Activated naive CD8-positive, alpha-beta T cell treated with anti-CD3 and anti-CD28 coated beads, Interleukin-2, amount 50 U/mL, for 16 hours (primary cell): ENCODE results near the gene TRIM46.

Source experiments
- DNase-seq: peaks from one replicate; pipeline ENCODE4 v3.0.0-alpha.2; 2020; ENCODE audit warnings: low read depth, low spot score

Gene TRIM46, protein sequence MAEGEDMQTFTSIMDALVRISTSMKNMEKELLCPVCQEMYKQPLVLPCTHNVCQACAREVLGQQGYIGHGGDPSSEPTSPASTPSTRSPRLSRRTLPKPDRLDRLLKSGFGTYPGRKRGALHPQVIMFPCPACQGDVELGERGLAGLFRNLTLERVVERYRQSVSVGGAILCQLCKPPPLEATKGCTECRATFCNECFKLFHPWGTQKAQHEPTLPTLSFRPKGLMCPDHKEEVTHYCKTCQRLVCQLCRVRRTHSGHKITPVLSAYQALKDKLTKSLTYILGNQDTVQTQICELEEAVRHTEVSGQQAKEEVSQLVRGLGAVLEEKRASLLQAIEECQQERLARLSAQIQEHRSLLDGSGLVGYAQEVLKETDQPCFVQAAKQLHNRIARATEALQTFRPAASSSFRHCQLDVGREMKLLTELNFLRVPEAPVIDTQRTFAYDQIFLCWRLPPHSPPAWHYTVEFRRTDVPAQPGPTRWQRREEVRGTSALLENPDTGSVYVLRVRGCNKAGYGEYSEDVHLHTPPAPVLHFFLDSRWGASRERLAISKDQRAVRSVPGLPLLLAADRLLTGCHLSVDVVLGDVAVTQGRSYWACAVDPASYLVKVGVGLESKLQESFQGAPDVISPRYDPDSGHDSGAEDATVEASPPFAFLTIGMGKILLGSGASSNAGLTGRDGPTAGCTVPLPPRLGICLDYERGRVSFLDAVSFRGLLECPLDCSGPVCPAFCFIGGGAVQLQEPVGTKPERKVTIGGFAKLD

DNA sequence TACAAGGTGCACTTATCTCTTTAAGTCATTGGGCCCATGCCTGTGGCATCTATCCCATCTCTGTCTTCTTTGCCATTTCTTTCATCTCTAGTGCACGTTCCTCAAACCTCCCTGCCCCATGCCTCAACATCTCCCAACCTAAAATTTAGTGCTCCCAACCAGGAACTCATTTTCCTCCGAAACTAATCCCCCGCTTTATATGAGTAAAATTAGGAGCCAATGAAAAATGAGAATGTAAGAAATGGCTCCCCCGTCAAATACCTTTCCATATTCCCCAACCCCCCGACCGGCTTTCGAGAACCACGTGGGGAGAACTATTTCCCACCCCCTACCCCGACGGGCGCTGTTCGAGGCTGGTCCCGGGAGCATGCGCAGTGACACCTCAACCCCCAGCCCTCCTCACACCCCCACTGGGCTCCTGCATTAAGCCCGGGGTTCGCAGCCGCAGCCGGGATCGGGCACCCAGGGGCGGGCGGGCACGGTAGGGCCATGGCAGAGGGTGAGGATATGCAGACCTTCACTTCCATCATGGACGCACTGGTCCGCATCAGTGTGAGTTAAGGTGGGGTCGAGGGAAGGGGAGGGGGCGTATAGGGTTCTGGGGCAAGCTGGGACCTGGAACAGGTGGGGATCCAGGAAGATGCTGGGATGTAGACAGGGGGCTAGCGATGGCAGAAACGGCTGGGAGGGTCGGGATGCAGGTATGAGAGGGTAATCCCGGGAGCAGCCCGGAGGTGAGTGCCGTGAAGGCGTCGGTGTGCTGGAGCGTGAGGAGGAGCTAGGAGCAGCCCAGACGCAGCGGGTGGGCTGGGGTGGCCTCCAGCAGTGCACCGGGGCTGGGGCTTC lies at the start of gene TRIM46:
TRIM46 (plus strand) TSS at position 372 of the 846 bp plus-strand sequence; CDS start at position 490, 118 bp downstream.
- no peak for DNase-seq

DNA sequence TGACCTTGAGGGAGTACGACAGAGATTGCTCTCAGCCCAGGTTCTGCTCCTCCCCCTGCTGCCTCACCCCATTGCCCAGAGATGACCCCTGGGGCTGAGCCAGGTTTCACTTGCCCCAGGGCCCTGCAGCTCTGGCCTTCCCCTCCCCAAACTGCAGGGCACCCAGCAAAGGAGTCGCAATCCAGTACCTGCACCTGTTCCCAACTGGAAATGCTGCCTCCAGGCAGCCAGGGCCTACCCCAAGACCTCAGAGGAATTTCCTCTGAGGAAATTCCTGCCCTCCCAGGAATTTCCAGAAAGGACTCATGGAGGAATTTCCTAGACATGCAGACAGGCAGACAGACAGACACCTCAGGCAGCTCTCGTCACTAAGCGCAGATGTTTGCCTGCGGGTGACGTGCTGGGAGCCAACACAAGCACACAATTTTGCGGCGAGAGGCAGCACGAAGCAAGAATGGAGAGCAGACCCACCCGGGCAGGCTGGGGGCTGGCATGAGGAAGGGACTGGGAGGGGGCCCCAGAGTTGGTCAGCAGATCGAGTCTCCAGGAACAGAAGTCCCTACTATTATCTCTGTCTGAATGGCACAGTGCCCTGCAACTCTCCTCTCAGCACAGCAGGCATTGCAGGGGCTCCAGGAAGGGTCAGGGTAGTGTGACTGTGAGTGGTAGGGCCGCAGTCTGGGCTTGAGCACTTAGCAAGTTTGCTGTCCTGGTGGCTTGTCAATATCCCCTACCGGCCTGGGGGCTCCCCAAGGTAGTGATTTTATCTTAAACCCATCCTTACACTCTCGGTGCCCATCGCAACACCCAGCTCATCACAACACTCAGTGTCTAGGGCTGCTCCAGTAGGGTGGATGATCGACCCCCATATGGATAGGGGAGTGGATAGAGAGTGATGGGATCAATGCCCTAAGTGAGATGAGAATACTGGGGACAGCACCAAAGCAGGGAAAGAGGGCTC lies 48.9 kb upstream of the TRIM46 start:
- no peak for DNase-seq

DNA sequence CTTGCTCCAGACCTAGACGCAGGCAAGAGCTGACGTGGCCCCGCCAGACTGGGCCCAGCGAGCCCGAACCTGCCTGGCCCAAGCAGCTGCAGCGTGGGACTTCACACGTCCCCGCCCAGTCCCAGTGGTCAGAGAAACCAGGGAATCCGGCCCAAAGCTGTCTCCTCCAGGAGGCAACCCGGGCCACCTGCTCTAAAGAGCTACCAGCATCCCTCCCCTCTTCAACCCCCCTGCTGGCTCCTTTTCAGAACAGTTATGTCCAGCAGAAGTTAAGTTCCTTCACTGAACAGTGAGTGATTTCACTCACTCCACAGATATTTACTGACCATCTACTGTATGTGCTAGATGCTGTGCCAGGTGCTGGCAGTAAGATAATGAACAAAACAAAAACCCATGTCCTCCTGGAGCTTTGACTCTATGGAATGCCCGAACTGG lies 48.1 kb upstream of the TRIM46 start:
- no peak for DNase-seq

DNA sequence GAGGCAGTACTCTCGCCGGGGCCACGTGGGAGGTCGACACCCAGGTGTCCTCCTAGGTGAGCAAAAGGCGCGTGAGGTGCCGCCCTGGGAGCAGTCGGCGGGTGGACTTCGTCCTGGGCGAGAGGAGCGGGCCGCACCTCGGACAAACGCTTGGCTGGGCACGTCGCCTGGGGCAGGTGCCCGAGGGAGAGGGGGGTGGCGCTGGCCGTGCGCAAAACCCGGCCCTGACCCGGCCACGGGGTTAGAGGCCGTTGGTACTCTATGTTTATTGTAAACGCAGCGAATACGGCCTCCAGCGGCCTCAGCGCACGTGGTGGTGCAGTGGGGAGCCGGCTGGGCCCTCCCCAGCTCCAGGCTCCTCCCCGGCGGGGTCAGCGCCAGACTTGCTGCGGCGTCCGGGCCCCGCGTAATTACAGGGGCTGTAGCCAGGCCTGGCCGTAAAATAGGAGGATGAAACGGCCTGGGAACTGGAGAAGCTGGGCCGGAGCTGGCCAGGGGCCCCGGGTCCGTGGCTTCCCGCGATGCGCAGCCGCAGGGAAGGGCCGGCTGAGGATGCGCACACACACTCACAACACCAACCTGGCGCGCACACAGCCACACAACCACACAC lies 47.6 kb upstream of the TRIM46 start:
- no peak for DNase-seq

DNA sequence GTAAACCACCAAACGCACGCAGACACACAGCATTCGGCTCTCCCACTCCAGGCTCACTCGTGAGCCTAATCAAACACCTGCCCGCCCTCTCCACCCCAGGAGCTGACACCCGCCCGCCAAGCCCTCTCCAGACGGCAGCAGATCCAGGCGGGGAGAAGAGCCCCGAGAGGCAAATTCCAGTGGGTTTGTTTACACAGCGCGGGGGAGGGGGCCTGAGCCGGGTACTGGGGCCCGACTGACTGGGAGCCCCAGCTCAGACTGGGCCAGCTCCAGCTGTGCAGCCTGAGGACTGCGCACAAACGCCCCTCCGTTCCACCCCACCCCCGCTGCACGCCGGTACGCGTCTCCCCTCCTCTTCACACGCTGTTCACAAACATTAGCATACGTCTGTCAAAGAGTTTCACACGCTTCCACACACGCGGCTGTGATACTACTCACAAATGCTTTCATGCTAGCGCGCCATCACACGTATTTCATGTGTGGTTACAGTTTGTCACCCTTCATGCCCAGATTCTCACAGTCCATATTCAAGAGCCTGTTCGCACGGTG lies 47.0 kb upstream of the TRIM46 start:
- DNase-seq: no peak

DNA sequence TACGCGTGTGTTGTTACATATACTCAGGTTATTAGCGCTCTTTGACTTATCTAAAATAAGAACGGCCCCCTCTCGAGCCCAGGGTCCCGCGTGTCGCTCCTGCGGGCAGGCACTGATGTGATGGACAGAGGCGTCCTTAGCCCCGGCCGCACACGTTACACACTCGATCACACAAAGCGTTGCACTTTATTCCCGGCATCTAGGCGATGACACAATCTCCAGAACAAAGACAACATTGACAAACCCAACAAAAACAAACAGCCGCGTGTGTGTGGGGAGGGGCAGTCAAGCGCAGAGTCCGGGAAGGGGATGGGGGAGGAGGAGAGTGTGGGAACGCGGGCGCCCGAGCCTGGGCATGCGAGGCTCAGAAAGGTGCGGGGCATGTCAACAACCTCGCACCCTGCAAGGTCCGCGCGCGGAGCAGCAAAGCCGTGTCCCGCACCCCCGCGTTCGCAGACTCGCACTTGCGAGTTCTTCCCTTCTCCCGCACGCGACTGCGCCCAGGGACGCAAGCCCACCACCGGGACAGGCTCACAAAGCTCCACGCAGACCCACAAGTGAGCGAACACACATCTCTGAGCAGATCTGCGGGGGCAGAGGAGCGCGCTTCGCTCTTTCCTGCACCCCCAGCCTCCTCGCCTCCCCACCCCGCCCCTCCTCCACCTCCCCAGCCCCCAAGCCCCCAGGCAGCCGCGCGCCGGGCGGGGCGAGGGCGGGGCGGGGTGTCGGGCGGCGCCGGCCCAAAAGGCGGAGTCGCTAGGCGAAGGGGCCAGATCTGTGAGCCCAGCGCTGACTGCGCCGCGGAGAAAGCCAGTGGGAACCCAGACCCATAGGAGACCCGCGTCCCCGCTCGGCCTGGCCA lies 46.3 kb upstream of the TRIM46 start, which contains the start of gene EFNA1:
EFNA1 (plus strand) TSS at position 772 of the 862 bp plus-strand sequence. CDS start 102 bp downstream, outside the sequence.
- no peak for DNase-seq

DNA sequence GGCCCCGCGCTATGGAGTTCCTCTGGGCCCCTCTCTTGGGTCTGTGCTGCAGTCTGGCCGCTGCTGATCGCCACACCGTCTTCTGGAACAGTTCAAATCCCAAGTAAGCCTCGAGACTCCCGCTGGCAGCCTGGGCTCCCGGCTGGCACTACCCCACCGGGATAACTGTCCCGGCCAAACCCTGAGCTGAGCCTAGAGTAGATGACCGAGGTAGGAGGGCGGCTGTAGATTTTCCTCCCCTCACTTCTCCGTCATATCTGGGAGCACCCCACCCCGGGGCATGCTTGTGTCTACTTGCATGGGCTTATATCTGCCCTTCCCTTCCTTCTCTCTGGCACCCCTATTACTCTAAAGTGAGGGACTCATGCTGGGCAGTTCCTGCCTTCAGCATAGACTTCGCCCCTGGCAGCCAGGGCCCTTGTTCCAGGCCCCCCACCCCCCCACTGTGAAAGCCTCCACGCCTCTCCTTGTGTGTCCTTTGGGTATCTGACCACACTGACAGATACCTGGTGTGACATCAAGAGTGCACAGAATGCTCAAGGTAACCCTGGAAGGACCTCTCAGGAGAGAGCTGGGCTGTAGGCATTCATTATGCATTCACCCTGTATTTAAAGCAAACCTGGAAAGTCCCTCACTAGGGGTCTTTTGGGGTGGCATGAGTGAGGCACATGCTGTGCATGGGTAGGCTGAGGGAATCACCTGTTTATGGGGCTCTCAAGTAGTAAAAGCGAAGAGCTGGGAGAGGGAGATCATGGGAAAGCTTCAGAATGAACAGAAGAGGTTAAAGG lies 45.5 kb upstream of the TRIM46 start:
- no peak for DNase-seq

DNA sequence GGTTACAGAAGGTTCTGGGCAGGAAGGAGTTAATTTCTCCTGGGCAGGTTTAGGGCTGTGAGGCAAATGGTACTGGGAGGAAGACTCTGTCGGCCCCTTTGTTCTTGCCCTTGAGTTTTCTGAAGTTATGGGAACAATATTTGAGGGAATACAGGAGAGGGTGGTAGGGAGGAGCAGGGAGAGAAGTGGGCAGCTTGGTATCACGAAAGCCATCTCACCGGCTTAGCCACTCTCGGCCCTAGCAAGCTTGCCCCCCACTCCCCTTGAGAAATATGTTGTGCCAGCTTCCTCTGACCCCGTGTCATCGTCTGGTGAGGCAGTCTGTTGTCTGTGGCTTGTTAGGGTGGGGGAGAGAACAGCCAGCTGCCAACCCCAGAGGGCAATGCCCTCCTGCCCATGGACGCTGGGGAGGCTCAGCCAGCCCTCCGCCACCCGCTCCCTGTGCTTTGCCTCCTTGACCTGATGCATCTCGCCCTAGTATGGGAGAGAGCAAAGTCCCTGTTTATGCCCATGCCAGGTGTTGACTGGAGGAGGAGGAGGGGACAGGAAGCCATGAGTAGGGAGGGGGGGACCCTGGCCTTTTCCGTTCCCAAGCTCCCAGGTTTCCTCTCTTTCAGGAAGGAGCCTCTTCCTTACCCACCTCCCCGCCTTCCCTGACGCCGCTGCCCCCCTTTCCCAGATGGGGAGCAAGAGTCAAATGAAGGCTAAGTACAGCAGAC lies 44.7 kb upstream of the TRIM46 start:
- no peak for DNase-seq

DNA sequence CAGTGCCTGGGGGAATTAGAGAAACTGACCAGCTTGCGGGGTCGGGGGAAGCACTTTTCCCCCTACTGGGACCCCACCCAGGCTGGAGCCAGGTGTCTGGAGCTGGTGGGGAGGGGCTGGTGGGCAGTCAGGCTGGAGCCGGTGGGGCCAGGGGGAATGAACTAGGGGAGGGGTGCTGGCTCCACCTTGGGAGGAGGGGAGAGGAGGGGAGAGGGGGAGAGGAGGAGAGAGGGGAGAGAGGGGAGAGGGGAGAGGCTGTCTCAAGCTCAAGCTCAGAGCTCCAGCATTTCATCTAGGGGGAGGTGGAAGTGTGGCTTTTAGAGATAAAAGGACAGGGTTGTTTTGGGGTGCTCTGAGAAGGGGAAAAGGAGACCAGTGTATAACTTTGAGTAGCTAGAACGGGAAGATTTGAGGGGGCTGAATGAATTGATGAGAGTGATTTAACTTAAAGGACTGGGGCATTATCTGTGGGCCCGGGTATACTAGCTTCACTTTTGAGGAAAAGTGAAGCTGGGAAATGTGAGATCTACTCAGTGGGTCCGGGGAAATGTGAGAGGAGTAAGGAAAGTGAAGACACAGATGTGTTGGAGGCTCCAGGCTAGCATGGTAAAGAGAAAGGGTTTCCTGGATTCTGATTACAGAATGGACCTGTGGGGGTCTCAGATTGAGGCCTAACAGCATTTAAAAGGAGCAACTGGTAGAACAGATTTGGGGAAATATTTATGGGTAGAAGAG lies 43.2 kb upstream of the TRIM46 start:
- DNase-seq: no peak

DNA sequence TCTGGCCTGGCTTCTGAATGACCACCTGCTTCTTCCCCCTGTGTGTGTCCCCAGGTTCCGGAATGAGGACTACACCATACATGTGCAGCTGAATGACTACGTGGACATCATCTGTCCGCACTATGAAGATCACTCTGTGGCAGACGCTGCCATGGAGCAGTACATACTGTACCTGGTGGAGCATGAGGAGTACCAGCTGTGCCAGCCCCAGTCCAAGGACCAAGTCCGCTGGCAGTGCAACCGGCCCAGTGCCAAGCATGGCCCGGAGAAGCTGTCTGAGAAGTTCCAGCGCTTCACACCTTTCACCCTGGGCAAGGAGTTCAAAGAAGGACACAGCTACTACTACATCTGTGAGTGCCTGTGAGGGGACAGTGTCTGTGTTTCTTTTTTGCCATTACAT lies 42.4 kb upstream of the TRIM46 start:
- DNase-seq: no peak

DNA sequence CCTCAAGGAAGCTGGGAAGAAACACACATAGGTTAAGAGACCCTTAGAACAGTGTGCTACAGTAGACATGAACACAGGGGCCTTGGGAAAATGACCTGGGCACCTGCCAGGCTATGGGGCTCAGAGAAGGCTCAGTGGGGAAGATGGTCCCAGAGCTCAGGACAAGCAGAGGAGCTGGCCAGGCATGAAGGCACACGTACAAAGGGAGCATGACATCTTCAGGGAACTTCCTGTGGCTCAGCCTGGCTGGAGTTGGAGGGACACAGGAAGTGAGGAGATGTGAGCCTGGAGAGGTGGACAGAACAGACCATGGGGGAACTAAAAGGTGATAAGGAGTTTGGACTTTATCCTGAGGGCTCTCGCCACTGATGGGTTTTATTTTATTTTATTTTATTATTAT lies 41.8 kb upstream of the TRIM46 start:
- DNase-seq: no peak

DNA sequence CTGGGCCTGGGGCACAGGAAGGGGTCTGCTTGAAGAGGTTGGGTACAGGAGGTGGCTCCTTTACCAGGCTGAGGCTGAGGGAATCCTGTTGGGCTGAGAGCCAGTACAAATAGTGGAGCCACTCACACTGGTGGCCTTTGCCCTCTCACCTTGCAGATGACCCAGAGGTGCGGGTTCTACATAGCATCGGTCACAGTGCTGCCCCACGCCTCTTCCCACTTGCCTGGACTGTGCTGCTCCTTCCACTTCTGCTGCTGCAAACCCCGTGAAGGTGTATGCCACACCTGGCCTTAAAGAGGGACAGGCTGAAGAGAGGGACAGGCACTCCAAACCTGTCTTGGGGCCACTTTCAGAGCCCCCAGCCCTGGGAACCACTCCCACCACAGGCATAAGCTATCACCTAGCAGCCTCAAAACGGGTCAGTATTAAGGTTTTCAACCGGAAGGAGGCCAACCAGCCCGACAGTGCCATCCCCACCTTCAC lies 39.8 kb upstream of the TRIM46 start:
- DNase-seq: no peak

DNA sequence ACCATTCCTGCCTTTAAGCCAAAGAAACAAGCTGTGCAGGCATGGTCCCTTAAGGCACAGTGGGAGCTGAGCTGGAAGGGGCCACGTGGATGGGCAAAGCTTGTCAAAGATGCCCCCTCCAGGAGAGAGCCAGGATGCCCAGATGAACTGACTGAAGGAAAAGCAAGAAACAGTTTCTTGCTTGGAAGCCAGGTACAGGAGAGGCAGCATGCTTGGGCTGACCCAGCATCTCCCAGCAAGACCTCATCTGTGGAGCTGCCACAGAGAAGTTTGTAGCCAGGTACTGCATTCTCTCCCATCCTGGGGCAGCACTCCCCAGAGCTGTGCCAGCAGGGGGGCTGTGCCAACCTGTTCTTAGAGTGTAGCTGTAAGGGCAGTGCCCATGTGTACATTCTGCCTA lies 39.3 kb upstream of the TRIM46 start:
- no peak for DNase-seq

DNA sequence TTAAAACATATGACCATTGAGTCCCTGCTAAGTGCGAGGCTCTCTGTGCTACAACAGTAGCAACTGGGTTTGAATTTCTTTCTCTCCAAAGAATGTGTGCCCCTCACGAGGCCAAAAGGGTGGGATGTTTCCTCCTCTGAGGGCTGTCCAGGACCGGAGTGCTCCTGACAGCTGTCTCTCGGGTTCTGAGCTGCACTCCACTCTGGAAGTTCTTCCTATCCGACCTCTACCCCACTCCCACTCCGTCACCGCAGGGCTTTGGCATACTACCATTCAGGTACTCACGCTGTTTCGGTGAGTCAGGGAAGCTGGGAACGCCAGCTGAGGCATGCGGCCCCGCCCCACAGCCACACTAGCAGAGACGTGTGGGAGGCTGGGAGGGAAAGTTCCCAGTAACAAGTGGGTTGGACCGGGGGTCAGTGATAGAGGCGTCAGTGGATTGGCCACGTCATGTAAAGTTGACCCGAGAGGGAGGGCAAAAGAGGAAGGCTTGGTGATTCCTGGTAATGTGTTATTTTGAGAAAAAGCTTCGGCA lies 38.7 kb upstream of the TRIM46 start:
- no peak for DNase-seq

DNA sequence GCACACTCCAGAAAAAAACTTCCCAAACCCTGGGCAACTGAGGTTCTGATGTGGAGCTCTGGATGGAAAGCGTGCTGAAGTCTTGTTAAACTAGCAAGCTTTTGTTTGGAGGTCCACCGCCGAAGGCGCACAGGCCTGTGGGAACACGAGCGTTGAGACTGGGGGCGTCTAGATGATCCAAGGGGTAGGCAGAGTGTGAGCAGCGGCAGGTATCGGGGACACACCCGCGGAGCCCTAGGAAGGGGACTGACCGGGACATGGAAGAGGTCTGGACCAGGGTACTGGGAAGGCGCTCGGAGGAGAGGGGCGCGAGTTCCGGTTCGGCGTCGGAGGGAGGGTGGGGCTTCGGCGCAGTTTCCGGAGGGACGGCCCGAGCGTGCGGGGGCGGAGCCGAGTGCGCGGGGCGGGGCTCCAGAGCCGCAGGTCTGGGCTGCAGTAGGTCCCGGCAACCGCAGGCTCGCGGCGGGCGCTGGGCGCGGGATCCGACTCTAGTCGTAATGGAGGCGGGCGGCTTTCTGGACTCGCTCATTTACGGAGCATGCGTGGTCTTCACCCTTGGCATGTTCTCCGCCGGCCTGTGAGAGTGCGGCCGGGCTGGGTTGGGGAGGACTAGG lies 38.1 kb upstream of the TRIM46 start, which contains the start of gene SLC50A1:
SLC50A1 (plus strand) TSS at position 438 of the 614 bp plus-strand sequence; CDS start at position 498, 60 bp downstream.
- peak; percentile 79 for DNase-seq

DNA sequence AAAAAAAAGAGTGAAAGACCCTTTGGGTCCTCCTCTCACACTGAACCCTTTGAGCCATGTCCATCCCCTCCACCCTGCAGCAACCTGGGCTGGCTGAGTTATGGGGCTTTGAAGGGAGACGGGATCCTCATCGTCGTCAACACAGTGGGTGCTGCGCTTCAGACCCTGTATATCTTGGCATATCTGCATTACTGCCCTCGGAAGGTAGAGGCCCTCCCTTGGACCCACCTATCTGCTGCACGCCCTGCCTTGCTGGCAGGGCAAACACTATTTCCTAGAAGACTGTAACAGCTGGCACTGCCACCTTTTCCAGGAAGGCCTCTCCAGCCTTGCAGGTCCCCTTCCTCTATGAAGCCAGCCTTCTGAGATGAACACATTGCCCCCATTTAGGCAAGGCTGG lies 36.9 kb upstream of the TRIM46 start:
- DNase-seq: no peak
